IPS DF 6.9 (cell line): ENCODE results near the gene SAMM50.

Experiments
- DNase-seq: peaks from one replicate; pipeline ENCODE4 v3.0.0-alpha.2; 2013; ENCODE audit warnings: low read depth, low spot score
- H3K27ac ChIP-seq: one replicate; pipeline ENCODE4 v1.5.1; 2013; ENCODE audit warnings: low read length, control low read depth
- H3K27me3 ChIP-seq: 2 replicates; pipeline ENCODE4 v1.6.1; 2013; ENCODE audit warnings: mild to moderate bottlenecking, low read length; ENCODE audit not compliant: control insufficient read depth, insufficient read depth
- H3K36me3 ChIP-seq: 2 replicates; pipeline ENCODE4 v1.6.1; 2013; ENCODE audit warnings: low read length; ENCODE audit not compliant: control insufficient read depth, insufficient read depth
- H3K4me1 ChIP-seq: 2 replicates; pipeline ENCODE4 v1.6.1; 2013; ENCODE audit warnings: low read length; ENCODE audit not compliant: control insufficient read depth, insufficient read depth
- H3K4me3 ChIP-seq: 2 replicates; pipeline ENCODE4 v1.5.1; 2013; ENCODE audit warnings: mild to moderate bottlenecking, low read length
- H3K9me3 ChIP-seq: 2 replicates; pipeline ENCODE4 v1.6.1; 2013; ENCODE audit warnings: low read length, inconsistent platforms; ENCODE audit not compliant: control insufficient read depth, insufficient read depth
- WGBS: extraction: QIAGEN DNeasy Blood & Tissue Kit; methylation state at CpG from one replicate; pipeline ENCODE4 v1.1.7; 2013; ENCODE audit warnings: mixed read lengths, missing lambda C conversion rate; ENCODE audit not compliant: insufficient read length, insufficient coverage; 5-methylcytosine and 5-hydroxymethylcytosine counted together

The SAMM50 gene

DNA sequence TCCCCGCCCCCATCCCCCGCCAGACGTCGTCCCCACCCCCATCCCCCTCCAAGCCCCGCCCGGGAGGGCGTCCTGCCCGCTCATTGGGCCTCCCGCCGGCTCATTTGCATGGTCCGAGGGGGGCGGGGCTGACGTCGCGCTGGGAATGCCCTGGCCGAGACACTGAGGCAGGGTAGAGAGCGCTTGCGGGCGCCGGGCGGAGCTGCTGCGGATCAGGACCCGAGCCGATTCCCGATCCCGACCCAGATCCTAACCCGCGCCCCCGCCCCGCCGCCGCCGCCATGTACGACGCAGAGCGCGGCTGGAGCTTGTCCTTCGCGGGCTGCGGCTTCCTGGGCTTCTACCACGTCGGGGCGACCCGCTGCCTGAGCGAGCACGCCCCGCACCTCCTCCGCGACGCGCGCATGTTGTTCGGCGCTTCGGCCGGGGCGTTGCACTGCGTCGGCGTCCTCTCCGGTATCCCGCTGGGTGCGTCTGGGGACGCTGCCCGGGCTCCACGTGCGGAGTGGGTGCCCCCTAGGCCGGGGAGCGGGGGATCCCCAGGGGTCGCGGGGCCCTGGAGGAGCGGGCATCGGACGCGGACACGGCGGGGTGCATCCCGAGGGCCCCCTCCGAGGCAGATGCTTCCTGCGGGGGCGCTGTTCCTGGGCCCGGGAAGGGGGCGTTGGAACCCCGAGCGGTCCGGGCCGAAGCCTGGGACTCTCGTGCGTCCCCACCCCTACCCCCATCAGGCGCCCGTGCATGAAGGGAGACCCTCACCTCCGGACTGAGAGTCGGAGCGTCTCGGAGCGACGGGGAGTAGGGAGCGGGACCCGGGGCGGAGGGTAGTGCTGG is 31.4 kb upstream of the SAMM50 start, which contains the start of gene PNPLA3:
PNPLA3 (plus strand) TSS at position 175 of the 834 bp plus-strand sequence; CDS start at position 282, 107 bp downstream.
- peak; percentile 73 for DNase-seq
- Histone ChIP-seq H3K27ac (no peak within 1 kb of the TSS), H3K27me3 (no peaks in the 10 kb centered on the region), H3K9me3 (no peaks in the 10 kb centered on the region), H3K4me3 (peak within 1 kb of the TSS; percentile 62), H3K36me3 (peaks cover 7% of the 10 kb centered on the region; the same call in 1 of the 2 replicates), H3K4me1 (peaks cover 6% of the 10 kb centered on the region; the same call in 1 of the 2 replicates)
- no CpG with 5 or more reads among the region's 100 CpGs for WGBS

- Histone ChIP-seq H3K36me3 (peaks cover 9% of the 10 kb centered on the region), H3K4me3 (peak overlapping the region; percentile 16; the same call in 1 of the 2 replicates), H3K27ac (no peak overlapping the region), H3K27me3 (no peaks in the 10 kb centered on the region), H3K4me1 (peaks cover 6% of the 10 kb centered on the region; the same call in 1 of the 2 replicates), H3K9me3 (no peaks in the 10 kb centered on the region)
- DNase-seq, result no peak
- no CpG with 5 or more reads among the region's 7 CpGs for WGBS
These were observed 30.4 kb upstream of the SAMM50 start for GRCh38 chr22:43924877-43925276.

DNA sequence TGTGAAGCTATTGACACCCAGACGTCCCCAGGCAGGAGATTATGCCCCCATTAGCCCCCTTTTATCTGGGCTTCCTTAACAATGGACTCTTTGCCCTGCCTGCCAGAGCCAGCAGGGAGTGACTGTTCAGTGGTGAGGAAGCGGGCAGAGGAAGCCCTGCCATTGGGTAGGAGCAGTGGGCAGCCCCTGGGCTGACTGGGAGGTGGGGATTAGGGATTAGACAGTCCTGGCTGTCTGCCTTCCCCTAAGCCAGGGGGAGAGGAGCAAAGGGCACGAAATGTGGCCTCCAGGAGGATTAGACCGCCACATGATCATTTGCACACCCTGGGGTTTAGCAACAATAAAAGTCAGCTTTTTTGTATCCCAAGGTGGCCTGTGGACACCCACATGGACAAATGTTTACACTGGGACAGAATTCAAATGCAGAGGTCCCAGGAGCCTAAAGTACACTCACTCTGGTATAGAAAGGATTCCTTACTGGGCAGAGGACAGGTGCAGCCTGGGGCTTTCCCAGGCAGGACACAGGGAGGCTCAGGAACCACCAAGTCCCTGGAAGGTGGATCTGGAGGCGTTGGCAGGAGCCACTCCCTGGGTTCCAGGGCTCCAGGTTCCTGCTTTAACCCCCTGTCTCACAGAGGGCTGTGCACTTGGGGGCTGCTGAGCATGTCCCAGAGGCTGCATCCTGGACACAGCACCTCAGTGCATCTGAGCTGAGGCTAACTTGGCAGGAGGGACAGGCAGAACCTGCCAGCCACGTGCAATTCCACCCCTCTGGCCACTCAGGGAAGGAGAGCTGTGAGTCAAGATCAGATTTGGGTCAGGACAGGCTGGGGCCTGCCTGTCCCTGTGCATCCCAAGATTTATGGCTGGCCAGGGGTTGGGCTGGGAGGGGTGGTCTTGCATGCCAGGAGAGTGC is 29.6 kb upstream of the SAMM50 start:
- Histone ChIP-seq H3K27ac (no peak overlapping the region), H3K36me3 (peaks cover 17% of the 10 kb centered on the region), H3K27me3 (no peaks in the 10 kb centered on the region), H3K4me1 (peaks cover 6% of the 10 kb centered on the region; the same call in 1 of the 2 replicates), H3K4me3 (peak overlapping the region; percentile 16; the same call in 1 of the 2 replicates), H3K9me3 (no peaks in the 10 kb centered on the region)
- WGBS, result no CpG with 5 or more reads among the region's 6 CpGs
- no peak for DNase-seq

DNA sequence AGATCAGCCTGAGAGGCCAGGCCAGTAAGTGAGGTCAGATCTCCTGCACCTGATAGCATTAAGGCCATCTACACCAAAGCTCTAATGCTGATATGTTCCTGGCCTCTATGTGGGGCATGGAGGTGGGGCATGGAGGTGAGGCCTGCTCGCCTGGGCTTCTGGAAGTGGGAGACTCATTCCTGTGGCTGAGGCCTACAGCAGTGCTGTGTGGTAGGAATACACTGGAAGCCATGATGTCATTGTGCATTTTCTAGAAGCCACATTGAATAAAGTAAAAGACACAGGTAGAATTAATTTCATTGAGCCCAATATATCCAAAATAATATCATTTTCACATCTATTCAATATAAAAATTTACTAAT is 28.9 kb upstream of the SAMM50 start:
- H3K36me3 ChIP-seq, result peaks cover 18% of the 10 kb centered on the region
- WGBS, result no CpG with 5 or more reads among the region's 1 CpG
- no peaks in the 10 kb centered on the region for H3K27me3 ChIP-seq
- H3K4me1 ChIP-seq, result peaks cover 6% of the 10 kb centered on the region; the same call in 1 of the 2 replicates
- H3K27ac ChIP-seq, result no peak overlapping the region
- no peak overlapping the region for H3K4me3 ChIP-seq
- DNase-seq, result no peak
- no peaks in the 10 kb centered on the region for H3K9me3 ChIP-seq

DNA sequence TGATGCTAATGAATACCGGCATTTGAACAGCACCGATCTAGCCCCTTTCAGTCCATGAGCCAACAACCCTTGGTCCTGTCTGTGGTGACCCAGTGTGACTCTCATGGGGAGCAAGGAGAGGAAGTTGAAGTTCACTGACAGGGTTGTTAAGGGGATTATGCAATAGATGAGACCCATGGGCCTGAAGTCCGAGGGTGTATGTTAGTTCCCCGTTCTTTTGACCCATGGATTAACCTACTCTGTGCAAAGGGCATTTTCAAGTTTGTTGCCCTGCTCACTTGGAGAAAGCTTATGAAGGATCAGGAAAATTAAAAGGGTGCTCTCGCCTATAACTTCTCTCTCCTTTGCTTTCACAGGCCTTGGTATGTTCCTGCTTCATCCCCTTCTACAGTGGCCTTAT is 26.8 kb upstream of the SAMM50 start:
- Histone ChIP-seq H3K9me3 (no peaks in the 10 kb centered on the region), H3K27ac (no peak overlapping the region), H3K4me3 (no peak overlapping the region), H3K36me3 (peaks cover 31% of the 10 kb centered on the region), H3K27me3 (no peaks in the 10 kb centered on the region), H3K4me1 (peaks cover 6% of the 10 kb centered on the region; the same call in 1 of the 2 replicates)
- no CpG with 5 or more reads among the region's 5 CpGs for WGBS
- no peak for DNase-seq

DNA sequence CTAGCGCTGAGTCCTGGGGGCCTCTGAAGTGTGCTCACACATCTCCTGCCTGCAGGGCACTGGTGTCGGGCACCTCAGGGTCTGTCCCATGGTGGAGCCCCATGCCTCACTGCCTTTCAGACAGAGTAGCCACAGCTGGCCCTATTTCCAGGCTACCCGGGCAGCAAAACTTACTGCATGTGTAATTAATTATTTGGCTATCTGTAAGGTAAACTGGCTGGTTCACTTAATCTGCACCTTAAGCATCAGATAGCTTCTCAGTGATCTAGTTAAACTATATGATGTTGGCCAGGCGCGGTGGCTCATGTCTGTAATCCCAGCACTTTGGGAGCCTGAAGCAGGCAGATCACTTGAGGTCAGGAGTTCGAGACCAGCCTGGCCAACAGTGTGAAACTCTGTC is 26.3 kb upstream of the SAMM50 start:
- no peak overlapping the region for H3K27ac ChIP-seq
- no CpG with 5 or more reads among the region's 6 CpGs for WGBS
- no peaks in the 10 kb centered on the region for H3K9me3 ChIP-seq
- peaks cover 34% of the 10 kb centered on the region for H3K36me3 ChIP-seq
- no peak overlapping the region for H3K4me3 ChIP-seq
- peaks cover 6% of the 10 kb centered on the region; the same call in 1 of the 2 replicates for H3K4me1 ChIP-seq
- DNase-seq, result no peak
- H3K27me3 ChIP-seq, result no peaks in the 10 kb centered on the region

DNA sequence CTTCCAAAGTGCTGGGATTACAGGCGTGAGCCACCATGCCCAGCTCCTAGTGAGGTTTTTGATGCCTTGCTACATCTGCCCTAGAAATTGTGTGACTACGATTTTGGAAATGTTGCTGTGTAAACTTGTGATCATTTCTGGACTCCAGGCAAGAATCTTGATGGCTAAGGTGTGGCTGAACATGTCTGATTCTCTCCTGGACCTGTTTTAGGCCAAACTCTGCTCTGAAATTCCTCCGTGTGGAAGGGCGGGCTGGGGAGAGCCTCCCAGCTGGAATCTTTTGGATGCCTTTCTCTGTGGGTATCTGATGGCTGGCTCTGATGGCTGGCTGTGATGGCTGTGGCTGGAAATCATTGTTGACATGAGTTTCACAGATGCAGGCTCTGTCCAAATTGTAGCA is 23.5 kb upstream of the SAMM50 start:
- Histone ChIP-seq H3K4me3 (no peak overlapping the region), H3K27ac (no peak overlapping the region), H3K4me1 (no peaks in the 10 kb centered on the region), H3K9me3 (no peaks in the 10 kb centered on the region), H3K27me3 (no peaks in the 10 kb centered on the region), H3K36me3 (peaks cover 48% of the 10 kb centered on the region)
- no CpG with 5 or more reads among the region's 4 CpGs for WGBS
- DNase-seq, result no peak

- WGBS, result no CpG with 5 or more reads among the region's 6 CpGs
- Histone ChIP-seq H3K27me3 (no peaks in the 10 kb centered on the region), H3K36me3 (peaks cover 51% of the 10 kb centered on the region), H3K27ac (no peak overlapping the region), H3K9me3 (no peaks in the 10 kb centered on the region), H3K4me3 (no peak overlapping the region), H3K4me1 (no peaks in the 10 kb centered on the region)
- no peak for DNase-seq
These were observed 13.8 kb upstream of the SAMM50 start for GRCh38 chr22:43941449-43941848.

DNA sequence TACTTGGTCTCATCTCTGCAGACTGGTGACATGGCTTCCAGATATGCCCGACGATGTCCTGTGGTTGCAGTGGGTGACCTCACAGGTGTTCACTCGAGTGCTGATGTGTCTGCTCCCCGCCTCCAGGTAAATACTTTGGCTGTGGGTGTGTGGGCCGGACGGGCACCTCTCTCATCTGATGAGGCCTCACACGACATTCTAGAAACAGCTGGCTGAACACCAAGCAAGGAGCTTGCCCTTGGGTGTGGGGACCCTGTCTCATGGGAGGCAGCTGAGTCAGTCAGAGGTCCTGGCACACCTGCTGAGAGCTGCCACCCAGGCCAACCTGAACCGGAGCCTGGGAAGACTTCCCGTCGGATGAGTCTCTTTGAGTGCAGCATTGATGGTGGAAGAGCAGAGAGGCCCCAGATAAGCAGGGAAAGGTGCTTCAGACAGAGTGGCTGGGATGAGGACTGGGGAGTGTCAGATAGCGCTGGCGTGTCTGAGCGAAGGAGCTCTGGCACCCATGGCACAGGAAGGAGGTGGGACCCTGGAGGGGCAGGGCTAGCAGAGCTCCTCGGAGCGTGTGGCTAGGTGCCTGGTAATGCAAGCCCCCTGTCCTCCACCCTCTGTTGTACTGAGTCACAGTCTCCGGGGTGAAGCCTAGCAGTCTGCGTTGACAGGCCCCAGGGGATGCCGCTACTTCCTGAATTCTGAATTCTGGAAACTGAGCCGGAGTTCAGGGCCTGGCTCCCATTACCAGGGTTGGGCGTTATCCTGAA is 10.4 kb upstream of the SAMM50 start:
- no CpG with 5 or more reads among the region's 20 CpGs for WGBS
- Histone ChIP-seq H3K27me3 (no peaks in the 10 kb centered on the region), H3K27ac (no peak overlapping the region), H3K36me3 (peaks cover 32% of the 10 kb centered on the region), H3K9me3 (no peaks in the 10 kb centered on the region), H3K4me3 (no peak overlapping the region), H3K4me1 (no peaks in the 10 kb centered on the region; the same call in 1 of the 2 replicates)
- no peak for DNase-seq
